ENCODE measurements around the gene ROPN1B.
"Not testable (repeated sequence)": the region's sequence is repeated elsewhere in the genome, so short reads cannot be mapped to it uniquely, and the experiment has no call there.

DNA sequence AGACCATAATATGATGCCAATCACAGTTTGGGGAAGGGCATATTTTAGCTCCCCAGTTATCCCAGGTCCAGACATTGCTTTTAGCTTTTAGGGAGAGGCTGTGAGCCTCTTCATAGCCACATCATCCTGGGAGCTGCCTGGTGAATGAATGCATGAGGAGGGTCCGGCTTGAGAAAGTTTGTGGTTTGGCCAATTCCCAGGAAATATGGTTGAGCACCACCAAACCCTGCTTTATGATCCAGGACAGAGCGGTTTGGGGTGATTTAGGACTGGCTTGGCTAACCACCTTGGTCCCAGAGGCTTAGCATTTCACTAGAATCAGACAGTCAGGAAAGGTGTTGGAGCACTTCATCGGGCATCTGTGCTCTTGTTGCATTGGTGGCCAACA, 7.0 kb downstream of the ROPN1B start:
- TF ChIP-seq POLR2AphosphoS5 (IDR thresholded peaks at IDR 0.05): not testable (repeated sequence)
- TF ChIP-seq, protein P1, sequence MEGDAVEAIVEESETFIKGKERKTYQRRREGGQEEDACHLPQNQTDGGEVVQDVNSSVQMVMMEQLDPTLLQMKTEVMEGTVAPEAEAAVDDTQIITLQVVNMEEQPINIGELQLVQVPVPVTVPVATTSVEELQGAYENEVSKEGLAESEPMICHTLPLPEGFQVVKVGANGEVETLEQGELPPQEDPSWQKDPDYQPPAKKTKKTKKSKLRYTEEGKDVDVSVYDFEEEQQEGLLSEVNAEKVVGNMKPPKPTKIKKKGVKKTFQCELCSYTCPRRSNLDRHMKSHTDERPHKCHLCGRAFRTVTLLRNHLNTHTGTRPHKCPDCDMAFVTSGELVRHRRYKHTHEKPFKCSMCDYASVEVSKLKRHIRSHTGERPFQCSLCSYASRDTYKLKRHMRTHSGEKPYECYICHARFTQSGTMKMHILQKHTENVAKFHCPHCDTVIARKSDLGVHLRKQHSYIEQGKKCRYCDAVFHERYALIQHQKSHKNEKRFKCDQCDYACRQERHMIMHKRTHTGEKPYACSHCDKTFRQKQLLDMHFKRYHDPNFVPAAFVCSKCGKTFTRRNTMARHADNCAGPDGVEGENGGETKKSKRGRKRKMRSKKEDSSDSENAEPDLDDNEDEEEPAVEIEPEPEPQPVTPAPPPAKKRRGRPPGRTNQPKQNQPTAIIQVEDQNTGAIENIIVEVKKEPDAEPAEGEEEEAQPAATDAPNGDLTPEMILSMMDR (IDR thresholded peaks at IDR 0.05): not testable (repeated sequence)

All from suprapubic skin (tissue), 3 donors.